Activated T-cell treated with anti-CD3 and anti-CD28 coated beads for 1 hour (primary cell): Measurements from ENCODE around the gene RANBP9.

Source experiments
- DNase-seq: peaks from one replicate; pipeline ENCODE4 v3.0.0-alpha.2; 2020; ENCODE audit warnings: low read depth

RANBP9 gene

DNA sequence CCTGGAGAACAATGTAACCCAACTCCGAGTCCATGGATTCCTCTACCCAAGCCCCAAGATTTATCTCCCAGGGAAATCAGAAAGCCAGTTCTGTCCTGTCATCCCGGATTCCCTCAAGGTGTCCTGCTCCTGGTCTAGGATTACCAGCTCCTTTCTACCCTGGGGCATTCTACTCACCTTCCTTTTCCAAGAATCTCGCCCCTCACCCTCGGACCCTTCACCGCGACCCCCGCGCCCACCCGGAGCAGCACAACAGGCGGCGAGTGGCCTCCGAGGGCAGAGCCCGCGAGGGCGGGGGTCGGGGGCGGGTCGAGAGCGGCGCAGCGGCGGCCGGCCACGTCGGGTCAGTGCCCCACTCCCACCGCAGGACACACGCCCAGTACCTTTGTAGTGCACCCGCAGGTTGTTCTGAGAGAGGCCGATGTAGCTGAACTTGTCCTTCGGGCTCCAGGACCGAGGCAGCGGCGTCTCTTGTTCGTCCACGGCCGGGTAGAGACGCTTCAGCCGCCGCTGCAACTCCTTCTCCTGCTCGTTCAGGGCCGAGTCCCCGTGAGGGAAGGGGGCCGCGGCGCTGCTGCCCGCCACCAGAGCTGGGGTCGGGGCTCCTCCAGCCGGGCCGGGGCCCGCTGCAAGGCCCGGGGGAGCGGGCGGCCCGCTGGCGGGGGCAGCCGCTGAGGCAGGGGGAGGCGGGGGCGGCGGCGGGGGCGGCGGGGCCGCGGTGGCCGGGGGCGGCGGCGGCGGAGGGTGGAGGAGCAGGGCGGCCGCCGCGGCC lies 897 bp downstream of the RANBP9 start:
- peak; percentile 16 for DNase-seq

- no peak for DNase-seq
Measured at GRCh38 chr6:13709689-13710551, 1.7 kb downstream of the RANBP9 start.

GRCh38 chr6:13708736-13709135 lies 2.9 kb downstream of the RANBP9 start:
- no peak for DNase-seq

GRCh38 chr6:13703496-13703895 lies 8.1 kb downstream of the RANBP9 start:
- no peak for DNase-seq

DNA sequence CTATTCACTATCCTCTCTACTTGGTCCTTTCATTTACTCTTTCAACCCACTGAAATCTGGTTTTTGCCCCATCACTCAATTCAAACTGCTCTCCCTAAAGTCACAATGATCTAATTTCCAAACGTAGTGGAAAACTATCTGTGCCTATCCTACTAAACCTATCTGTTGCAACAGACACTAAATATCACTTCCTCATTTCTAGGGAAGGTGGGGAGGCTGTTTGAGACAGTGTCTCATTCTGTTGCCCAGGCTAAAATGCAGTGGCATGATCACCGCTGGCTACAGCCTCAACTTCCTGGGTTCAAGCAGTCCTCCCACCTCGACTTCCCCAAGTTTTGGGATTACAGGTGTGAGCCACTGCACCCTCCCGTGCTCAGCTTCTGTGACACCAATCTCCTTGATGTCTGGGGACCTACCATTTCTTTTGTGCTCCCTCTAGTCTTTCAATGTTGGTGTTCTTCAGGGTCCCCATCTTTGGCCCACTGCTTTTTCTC lies 8.8 kb downstream of the RANBP9 start:
- DNase-seq: no peak

- DNase-seq: no peak
Measured at GRCh38 chr6:13700232-13700631, 11.4 kb downstream of the RANBP9 start.

DNA sequence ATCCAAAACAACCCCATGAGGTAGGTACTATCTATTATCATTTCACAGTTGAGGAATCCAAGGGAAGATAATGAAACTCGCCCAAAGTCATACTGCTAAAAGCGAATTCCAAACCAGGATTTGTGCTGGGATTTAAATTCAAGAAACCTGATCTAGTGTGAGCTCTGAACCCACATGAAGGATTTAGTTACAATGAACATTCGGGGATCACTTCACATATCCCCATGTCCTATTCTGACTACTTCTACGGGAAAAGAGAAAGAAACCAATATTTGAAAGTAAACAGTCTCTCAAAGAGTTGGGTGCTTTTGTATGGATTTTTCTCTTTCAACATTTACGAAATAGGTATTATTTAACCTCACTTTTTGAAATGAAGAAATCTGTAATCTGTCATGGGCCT lies 12.9 kb downstream of the RANBP9 start:
- DNase-seq: no peak

- DNase-seq: no peak
Measured at GRCh38 chr6:13697857-13698256, 13.8 kb downstream of the RANBP9 start.

DNA sequence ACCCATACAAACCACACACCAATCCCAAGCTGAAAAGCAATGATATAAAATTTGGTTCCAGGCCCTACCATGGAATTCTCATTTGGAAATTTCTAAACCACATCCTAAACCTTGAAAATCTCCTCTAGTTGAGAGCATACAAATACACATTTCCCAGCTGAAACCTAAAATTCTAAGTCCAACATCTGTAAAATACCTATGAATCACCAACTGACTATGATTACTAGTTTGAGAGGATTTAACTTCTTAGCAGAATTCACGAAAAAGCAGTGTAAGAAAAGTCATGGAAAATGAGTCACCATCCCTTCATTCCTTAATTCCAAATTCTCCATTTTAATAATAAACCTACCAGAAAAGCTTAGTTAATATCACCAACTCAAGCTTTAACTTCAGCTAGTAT lies 15.4 kb downstream of the RANBP9 start:
- no peak for DNase-seq

- no peak for DNase-seq
Measured at GRCh38 chr6:13695252-13695651, 16.4 kb downstream of the RANBP9 start.

- DNase-seq: no peak
Measured at GRCh38 chr6:13694562-13694961, 17.1 kb downstream of the RANBP9 start.

GRCh38 chr6:13689511-13690256 lies 22.0 kb downstream of the RANBP9 start:
- no peak for DNase-seq

- no peak for DNase-seq
Measured at GRCh38 chr6:13688692-13689196, 22.9 kb downstream of the RANBP9 start.

DNA sequence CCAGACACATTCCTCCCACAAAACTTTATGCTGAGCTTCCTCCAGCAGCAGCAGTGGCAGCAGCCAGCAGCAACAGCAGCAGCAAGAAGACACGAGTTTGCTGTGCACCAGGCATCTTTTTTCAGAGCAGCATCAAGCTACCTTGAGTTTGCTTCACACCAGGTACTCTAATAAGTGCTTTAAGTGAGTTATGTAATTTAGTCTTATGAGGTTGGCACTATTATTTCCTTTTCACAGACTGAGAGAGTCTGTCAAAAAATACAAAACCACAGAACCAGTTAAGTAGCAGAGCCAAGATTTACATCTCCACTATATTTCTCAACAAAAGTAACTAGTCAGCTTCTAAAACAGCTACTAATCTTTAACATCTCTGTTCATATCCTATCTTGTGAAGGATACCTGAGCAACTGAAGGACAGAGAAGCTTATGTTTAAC lies 23.7 kb downstream of the RANBP9 start:
- DNase-seq: no peak

DNA sequence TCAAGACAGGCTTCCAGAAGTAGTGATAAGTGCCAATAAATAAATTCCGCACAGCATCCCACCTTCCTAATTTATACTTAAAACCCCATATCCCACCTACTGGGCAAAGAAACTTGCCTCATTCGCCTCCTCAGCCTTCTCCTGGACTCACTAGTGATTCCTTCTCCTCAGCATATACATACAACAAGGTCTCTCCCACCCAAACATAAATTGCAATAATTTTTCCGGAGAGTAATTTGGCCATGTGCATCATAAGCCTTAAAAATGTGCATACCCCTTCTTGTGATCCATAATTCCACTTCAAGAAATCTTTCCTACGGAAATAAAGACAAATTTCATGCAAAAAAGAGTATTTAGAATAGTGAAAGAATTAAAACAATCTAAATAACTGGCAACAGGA lies 26.8 kb downstream of the RANBP9 start:
- DNase-seq: no peak

GRCh38 chr6:13683038-13683437 lies 28.6 kb downstream of the RANBP9 start:
- no peak for DNase-seq

GRCh38 chr6:13682346-13682745 lies 29.3 kb downstream of the RANBP9 start:
- no peak for DNase-seq

- DNase-seq: no peak
Measured at GRCh38 chr6:13681305-13682061, 30.2 kb downstream of the RANBP9 start.

- DNase-seq: no peak
Measured at GRCh38 chr6:13680448-13680968, 31.1 kb downstream of the RANBP9 start.

DNA sequence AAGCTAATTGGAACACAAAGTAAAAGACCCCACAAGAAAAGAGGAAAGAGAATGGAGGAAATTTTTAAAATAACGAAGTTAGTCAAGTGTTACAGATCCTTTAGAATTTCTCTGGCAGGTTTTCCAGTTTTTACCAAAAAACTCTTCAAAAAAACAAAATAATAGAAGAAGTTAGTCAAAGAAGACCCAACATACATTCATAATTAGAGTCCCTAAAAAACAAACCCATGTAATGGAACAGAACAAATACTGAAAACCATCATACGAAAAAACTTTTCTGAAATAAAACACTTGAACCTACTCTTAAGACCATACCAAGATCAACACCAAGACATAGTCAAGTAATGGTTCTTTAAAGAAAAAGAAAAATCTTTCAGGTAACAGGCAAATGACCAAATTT lies 31.6 kb downstream of the RANBP9 start:
- no peak for DNase-seq
